K562 (cell line): ENCODE measurements around the gene SLC4A4. TPM values are rescaled to one million over a fixed set of nuclear protein-coding genes. Genes with fewer than 3 reads are reported as not detected.

Source experiments
- BCL6 ChIP-seq: fragments of 250-450 bp; sonication (Bioruptor Pico); IDR thresholded peaks from 2 replicates; pipeline ENCODE4 v1.4.0; 2020
- E2F3 ChIP-seq: fragments of 250-450 bp; sonication (Bioruptor Pico); IDR thresholded peaks from 2 replicates; pipeline ENCODE4 v1.4.0; 2020; ENCODE audit warnings: mild to moderate bottlenecking
- KDM4B ChIP-seq, 2 experiments: fragments of 450-650 bp in 1 of 2; sonication (generic) in 1 of 2; IDR thresholded peaks; 2 replicates each; pipeline ENCODE4 v1.6.1; 2016 to 2017; ENCODE audit warnings: borderline replicate concordance in 2 of 2, antibody characterized with exemption in 1 of 2, low read depth in 1 of 2, mild to moderate bottlenecking in 1 of 2
- MTA1 ChIP-seq: fragments of 450-650 bp; IDR thresholded peaks from 2 replicates; pipeline ENCODE4 v1.6.1; 2017; ENCODE audit warnings: borderline replicate concordance
- NFXL1 ChIP-seq: fragments of 450-650 bp; formaldehyde crosslinking; IDR thresholded peaks from 2 replicates; pipeline ENCODE4 v1.4.0; 2021; ENCODE audit warnings: mild to moderate bottlenecking
- PPARD ChIP-seq: fragments of 250-450 bp; sonication (Bioruptor Pico); IDR thresholded peaks from 2 replicates; pipeline ENCODE4 v1.8.0; 2022; ENCODE audit warnings: inconsistent platforms, mild to moderate bottlenecking, moderate library complexity
- TAF9B ChIP-seq: fragments of 450-650 bp; IDR thresholded peaks from 2 replicates; pipeline ENCODE4 v1.6.1; 2018; ENCODE audit warnings: mild to moderate bottlenecking; ENCODE audit not compliant: partially characterized antibody
- TCFL5 ChIP-seq: fragments of 250-450 bp; sonication (Bioruptor Pico); conservative IDR thresholded peaks from 2 replicates; pipeline ENCODE4 v1.6.1; 2021; ENCODE audit warnings: mild to moderate bottlenecking, moderate library complexity, matching md5 sums
- ZBTB8A ChIP-seq: fragments of 450-650 bp; IDR thresholded peaks from 2 replicates; pipeline ENCODE4 v1.6.1; 2018; ENCODE audit warnings: mild to moderate bottlenecking, moderate library complexity; ENCODE audit not compliant: partially characterized antibody
- ZNF444 ChIP-seq: fragments of 250-450 bp; sonication (Bioruptor Pico); IDR thresholded peaks from 2 replicates; pipeline ENCODE4 v1.4.0; 2020; ENCODE audit warnings: mild to moderate bottlenecking, moderate library complexity
- ZNF592 ChIP-seq: fragments of 450-650 bp; IDR thresholded peaks from 2 replicates; pipeline ENCODE4 v1.6.1; 2017; ENCODE audit warnings: antibody characterized with exemption, mild to moderate bottlenecking
- polyA plus RNA-seq, 8 experiments: library from polyadenylated mRNA; depleted of rRNA in 4 of 8; stranded (reverse) in 5 of 8; unstranded in 3 of 8; fragments of >200 nt; fragmentation: Nextera tagmentation in 2 of 8; fragmentation: Illumina TruSeq in 1 of 8; extraction: Ambion mirVana in 2 of 8; extraction: Trizol in 1 of 8; gene quantifications; 2 replicates each; pipeline versions ENCODE4 v1.2.1 to v1.2.3, GENCODE V29; 2011 to 2014; ENCODE audit warnings: inconsistent platforms in 1 of 8, missing spikeins in 1 of 8
- total RNA-seq, 7 experiments: library from RNA; depleted of rRNA in 6 of 7; stranded (reverse); fragments of >200 nt in 6 of 7; fragmentation: Illumina TruSeq in 2 of 7; extraction: Trizol in 2 of 7; gene quantifications; 2 replicates each; pipeline versions ENCODE4 v1.2.1 to v1.2.3, GENCODE V29; 2011 to 2021; ENCODE audit warnings: low replicate concordance in 1 of 7

SLC4A4 gene
- total and polyA plus RNA-seq, 9 of the 15 experiments (the other 6 are each of a cell fraction or from before 2014, with no cell fraction given): 0.01 to 0.18 (median 0.07) TPM; not detected in 2

GRCh38 chr4:71366766-71367165 lies 27.9 kb downstream of the SLC4A4 start (continued):
- TF ChIP-seq ZNF592: no peak
- TF ChIP-seq PPARD (CRISPR knock-in tag): no peak
- TF ChIP-seq NFXL1 (CRISPR knock-in tag): no peak
- TF ChIP-seq TAF9B: no peak
- no peak for TF ChIP-seq ZNF444 (CRISPR knock-in tag)
- TF ChIP-seq TCFL5 (CRISPR knock-in tag): no peak
- TF ChIP-seq MTA1: no peak
- no peak for TF ChIP-seq BCL6 (CRISPR knock-in tag)
- TF ChIP-seq KDM4B (IDR thresholded peaks at IDR 0.05; ENCODE audit: borderline replicate concordance in 2 of 2, low read depth in 1 of 2): no peak
- TF ChIP-seq E2F3 (CRISPR knock-in tag): no peak
- TF ChIP-seq ZBTB8A: no peak
